Adrenal gland (tissue), 5 donors: ENCODE measurements around the gene SRRM2.

Source experiments
- POLR2A ChIP-seq, 2 donors: fragments of 450-650 bp; IDR thresholded peaks; one replicate each; pipeline ENCODE4 v1.6.1; 2017; ENCODE audit warnings: antibody characterized with exemption in 2 of 2, mild to moderate bottlenecking in 2 of 2, moderate library complexity in 1 of 2
- TF ChIP-seq, protein P1 (sequence below), 6 experiments: fragments of 450-650 bp in 4 of 6; fragments of 200-600 bp in 2 of 6; sonication (generic) in 1 of 6; IDR thresholded peaks; 1 replicate in 5 of 6; 2 replicates in 1 of 6; pipeline versions ENCODE4 v1.5.1 to v1.8.0; 2016 to 2021; ENCODE audit warnings: antibody characterized with exemption in 6 of 6, mild to moderate bottlenecking in 2 of 6, moderate library complexity in 1 of 6
- donor health status: DM: no; HTN: no; CAD: no.

DNA sequence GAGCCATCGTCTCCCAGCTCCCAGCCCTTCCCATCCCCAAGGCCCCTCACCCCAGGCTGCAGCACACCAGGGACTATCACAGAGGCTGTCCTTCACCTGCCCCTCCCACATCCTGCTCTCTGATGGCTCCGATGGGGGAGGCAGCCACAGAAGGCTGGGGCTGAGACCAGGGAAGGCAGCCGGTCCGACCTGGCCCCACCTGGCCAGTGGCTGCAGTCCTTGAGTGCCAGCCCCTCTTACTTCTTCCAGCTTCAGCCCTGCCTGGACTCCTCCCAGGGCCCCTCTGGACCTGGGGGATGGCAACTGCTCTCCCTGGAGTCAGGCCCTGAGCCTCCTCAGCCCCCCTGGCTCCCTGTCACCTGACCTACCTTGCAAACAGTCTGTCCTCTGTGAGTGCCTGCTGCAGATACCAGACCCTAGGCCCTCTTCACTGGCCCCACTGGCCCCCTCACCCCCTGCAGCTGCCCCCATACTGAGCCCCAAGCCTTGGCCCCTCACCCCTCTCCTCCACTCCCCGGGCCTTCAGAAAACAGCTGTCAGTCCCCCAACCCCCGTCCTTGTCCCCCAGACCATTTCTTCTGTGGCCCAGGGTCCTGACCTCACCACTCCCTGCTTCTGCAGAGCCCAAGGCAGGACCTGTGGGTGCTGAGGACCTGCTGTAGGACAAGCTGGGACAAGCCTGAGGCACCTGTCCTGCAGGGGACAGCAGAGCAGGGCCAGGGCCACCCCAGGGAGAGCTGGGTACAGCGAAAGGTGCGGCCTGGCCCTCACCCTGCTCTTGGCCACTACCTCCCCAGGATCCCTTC is 12.6 kb upstream of the SRRM2 start:
- TF ChIP-seq, protein P1, sequence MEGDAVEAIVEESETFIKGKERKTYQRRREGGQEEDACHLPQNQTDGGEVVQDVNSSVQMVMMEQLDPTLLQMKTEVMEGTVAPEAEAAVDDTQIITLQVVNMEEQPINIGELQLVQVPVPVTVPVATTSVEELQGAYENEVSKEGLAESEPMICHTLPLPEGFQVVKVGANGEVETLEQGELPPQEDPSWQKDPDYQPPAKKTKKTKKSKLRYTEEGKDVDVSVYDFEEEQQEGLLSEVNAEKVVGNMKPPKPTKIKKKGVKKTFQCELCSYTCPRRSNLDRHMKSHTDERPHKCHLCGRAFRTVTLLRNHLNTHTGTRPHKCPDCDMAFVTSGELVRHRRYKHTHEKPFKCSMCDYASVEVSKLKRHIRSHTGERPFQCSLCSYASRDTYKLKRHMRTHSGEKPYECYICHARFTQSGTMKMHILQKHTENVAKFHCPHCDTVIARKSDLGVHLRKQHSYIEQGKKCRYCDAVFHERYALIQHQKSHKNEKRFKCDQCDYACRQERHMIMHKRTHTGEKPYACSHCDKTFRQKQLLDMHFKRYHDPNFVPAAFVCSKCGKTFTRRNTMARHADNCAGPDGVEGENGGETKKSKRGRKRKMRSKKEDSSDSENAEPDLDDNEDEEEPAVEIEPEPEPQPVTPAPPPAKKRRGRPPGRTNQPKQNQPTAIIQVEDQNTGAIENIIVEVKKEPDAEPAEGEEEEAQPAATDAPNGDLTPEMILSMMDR (IDR thresholded peaks at IDR 0.05) = no peak
- no peak for TF ChIP-seq POLR2A (IDR thresholded peaks at IDR 0.05)
